PFSK-1 (cell line): ENCODE results near the gene MYO1E.

Source experiments
- FOXP2 ChIP-seq: optimal IDR thresholded peaks from 2 replicates; pipeline ENCODE3; 2011; ENCODE audit warnings: borderline replicate concordance, control low read depth, inconsistent platforms; ENCODE audit not compliant: insufficient read depth; ENCODE audit errors: extremely low read length, extremely low read depth
- POLR2AphosphoS5 ChIP-seq: IDR thresholded peaks from 2 replicates; pipeline ENCODE4 v1.6.1; 2012; ENCODE audit warnings: low read depth, mild to moderate bottlenecking, control low read depth, low read length, moderate library complexity
- SIN3A ChIP-seq: IDR thresholded peaks from 2 replicates; pipeline ENCODE4 v1.6.1; 2012; ENCODE audit warnings: mild to moderate bottlenecking, low read length, moderate library complexity, borderline replicate concordance; ENCODE audit not compliant: insufficient read depth
- TAF1 ChIP-seq: IDR thresholded peaks from 2 replicates; pipeline ENCODE4 v1.6.1; 2012; ENCODE audit warnings: low read length, control low read depth, borderline replicate concordance; ENCODE audit not compliant: insufficient read depth
- TF ChIP-seq, protein P1 (sequence below), 2 experiments: IDR thresholded peaks; 2 replicates each; pipeline versions ENCODE4 v1.6.1 to v1.8.0; 2011 to 2012; ENCODE audit warnings: low read depth in 2 of 2, low read length in 2 of 2, control low read depth in 1 of 2, inconsistent platforms in 1 of 2, mild to moderate bottlenecking in 1 of 2, moderate library complexity in 1 of 2; ENCODE audit not compliant: insufficient read depth in 1 of 2

MYO1E gene

DNA sequence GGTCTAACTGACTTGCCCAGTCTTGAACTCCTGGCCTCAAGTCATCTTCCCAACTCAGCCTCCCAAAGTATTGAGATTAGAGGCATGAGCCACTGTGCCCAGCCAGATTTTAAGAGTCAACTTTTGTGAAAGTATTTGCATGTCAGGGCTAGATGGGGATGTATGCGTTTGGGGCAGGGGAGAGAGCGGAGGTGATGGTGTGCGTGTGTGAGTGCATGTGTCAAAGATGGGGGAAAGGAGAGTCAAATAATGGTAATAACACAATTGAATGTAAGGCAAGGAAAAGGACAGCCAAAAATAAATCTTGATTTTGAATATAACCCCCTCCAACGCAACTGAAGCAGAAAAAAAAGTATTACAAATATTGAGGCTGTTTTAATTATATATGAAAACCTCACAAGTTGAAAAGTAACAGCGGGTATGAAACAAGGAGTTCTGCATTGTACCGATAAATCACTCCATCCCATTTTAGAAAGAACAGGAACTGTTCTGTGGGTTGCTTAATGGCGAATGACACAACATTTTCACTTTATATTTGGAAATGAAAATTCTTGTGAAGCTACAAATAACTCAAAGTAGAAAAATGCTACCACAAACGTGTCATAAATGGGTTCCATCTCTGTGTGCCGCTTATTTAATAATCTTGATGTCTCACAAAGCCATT, 195.9 kb downstream of the MYO1E start:
- TF ChIP-seq SIN3A (no peak), POLR2AphosphoS5 (no peak), FOXP2 (no peak), TAF1 (no peak)
- TF ChIP-seq, protein P1, sequence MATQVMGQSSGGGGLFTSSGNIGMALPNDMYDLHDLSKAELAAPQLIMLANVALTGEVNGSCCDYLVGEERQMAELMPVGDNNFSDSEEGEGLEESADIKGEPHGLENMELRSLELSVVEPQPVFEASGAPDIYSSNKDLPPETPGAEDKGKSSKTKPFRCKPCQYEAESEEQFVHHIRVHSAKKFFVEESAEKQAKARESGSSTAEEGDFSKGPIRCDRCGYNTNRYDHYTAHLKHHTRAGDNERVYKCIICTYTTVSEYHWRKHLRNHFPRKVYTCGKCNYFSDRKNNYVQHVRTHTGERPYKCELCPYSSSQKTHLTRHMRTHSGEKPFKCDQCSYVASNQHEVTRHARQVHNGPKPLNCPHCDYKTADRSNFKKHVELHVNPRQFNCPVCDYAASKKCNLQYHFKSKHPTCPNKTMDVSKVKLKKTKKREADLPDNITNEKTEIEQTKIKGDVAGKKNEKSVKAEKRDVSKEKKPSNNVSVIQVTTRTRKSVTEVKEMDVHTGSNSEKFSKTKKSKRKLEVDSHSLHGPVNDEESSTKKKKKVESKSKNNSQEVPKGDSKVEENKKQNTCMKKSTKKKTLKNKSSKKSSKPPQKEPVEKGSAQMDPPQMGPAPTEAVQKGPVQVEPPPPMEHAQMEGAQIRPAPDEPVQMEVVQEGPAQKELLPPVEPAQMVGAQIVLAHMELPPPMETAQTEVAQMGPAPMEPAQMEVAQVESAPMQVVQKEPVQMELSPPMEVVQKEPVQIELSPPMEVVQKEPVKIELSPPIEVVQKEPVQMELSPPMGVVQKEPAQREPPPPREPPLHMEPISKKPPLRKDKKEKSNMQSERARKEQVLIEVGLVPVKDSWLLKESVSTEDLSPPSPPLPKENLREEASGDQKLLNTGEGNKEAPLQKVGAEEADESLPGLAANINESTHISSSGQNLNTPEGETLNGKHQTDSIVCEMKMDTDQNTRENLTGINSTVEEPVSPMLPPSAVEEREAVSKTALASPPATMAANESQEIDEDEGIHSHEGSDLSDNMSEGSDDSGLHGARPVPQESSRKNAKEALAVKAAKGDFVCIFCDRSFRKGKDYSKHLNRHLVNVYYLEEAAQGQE (IDR thresholded peaks at IDR 0.05; ENCODE audit: insufficient read depth in 1 of 2, low read depth in 2 of 2, low read length in 2 of 2), result no peak

DNA sequence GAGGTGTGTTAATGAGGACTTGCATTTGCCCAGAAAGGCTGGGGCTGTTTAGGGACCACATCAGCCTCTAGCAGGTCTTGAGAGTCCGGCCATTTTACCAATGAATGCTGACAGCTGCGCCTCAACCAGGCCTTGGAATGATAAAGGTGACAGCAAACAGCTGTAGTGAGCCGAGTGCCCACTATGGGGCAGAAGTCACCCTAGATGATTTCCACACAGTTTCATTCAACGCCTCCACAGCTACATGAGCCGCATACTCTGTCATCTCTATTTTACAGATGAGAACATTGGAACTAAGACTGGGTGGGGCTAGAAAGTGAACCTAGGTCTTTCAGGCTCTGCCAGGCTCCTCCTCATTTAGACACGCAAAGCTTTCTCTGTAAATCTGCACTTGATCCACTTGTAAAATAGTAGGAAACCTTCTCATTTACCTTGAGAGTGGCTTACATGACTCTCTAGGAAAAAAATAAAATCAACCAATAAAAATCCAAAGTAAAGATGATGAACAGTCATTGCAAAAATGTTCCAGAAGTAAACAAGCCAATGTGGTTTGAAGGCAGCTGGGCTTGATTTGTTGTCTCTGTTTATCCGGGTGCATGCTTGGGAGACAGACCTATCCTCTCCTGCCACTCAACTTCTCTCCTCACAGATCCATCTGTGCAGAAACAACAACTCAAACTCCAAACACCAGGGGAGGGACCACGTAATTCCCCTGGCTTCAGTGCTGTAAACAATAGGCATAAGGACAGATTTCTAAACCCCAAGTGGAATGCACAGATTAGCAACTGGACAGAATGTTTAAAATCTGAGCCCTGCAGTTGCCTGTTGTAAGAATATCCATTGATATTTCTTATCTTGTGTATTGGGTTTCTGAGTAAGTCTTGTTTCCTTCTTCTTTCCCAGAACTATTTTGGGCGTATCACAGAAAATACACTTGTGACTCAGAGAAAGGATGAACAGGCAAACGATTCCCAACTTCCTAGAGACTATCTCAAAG, 197.5 kb downstream of the MYO1E start:
- TF ChIP-seq SIN3A, result no peak
- TF ChIP-seq TAF1, result no peak
- no peak for TF ChIP-seq POLR2AphosphoS5
- no peak for TF ChIP-seq FOXP2
- TF ChIP-seq, protein P1 (IDR thresholded peaks at IDR 0.05; ENCODE audit: insufficient read depth in 1 of 2, low read depth in 2 of 2, low read length in 2 of 2), result no peak

DNA sequence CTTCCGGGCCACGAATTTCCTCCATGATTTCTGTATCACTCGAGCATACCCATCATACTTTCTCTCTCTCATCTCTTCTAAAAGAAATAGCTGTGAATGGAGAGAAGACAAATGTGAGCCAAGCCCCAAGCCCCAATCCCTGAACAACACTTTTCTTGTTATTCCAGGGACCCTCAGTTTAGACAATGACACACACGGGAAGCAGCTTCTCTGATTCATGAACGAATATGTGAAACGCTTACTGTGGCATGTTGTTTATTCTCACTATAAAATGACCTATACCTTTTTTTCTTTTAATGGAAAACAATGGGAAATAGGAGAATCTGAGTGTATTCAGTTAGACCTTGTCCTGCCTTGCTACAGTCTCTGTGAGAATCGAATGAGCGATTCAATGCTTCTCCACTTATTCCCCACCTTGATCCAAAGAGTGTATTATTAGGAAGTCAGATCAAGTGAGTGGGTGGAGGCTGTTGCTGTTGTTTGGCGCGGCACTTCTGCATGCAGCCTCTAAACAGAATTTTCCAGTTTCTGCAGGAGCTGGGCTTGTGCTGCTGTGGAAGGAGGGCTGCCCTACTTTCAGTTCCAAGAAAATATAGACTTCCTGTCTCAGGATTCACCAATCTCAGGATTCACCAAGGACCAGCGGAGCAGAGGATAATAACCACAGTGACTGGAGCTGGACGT, 198.4 kb downstream of the MYO1E start:
- TF ChIP-seq POLR2AphosphoS5, result no peak
- TF ChIP-seq SIN3A, result no peak

DNA sequence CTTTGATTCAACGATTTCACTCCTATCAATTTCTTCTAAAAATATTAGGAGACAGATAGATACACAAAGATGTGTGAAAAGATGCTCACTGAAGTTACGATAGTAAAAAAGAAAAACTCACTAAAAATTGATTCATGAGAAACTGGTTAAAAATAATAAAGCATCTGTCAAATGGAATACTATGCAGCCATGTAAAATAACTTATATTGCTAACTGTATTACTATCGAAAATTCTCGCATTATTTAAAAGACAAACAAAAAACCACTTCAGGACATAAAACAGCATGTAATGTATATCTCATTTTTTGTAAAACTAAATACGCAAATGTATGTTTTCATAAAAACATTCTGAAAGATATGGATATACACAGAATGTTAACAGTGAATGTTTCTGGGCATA, 199.5 kb downstream of the MYO1E start:
- TF ChIP-seq FOXP2, result no peak
- TF ChIP-seq TAF1, result no peak
- no peak for TF ChIP-seq POLR2AphosphoS5
- TF ChIP-seq, protein P1 (IDR thresholded peaks at IDR 0.05; ENCODE audit: insufficient read depth in 1 of 2, low read depth in 2 of 2, low read length in 2 of 2), result no peak
- no peak for TF ChIP-seq SIN3A

DNA sequence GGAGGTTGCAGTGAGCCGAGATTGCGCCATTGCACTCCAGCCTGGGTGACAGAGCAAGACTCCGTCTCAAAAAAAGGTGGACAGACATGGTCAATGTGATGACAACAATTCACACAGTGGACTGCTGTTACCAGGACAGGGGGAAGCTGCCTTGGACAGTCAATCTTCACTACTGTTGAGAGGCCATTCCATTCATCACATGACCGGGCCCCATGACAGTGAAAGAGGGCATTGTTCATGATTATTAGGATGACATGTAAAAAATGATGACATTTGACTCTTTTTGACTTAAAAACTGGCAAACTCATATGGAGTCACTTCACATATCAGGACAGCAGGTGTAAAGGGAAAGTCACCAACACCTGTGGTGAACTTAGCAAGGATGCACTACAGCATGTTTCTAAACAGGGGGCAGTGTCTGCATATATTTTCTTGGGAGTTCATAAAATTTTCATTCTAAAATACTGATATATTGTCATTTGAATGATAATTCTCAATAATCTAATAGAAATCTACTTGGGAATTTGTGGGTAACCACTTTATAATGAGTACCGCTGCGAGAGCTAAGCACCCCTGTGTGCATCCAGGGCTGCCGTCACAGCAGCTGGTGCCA, 200.3 kb downstream of the MYO1E start:
- TF ChIP-seq FOXP2, result no peak
- TF ChIP-seq, protein P1 (IDR thresholded peaks at IDR 0.05; ENCODE audit: insufficient read depth in 1 of 2, low read depth in 2 of 2, low read length in 2 of 2), result no peak
- no peak for TF ChIP-seq POLR2AphosphoS5
- TF ChIP-seq SIN3A, result no peak
- no peak for TF ChIP-seq TAF1
